Bronchial epithelial cell (primary cell): Measurements from ENCODE around the gene NIPA2. TPM values are rescaled to one million over a fixed set of nuclear protein-coding genes. Genes with fewer than 3 reads are reported as not detected.

Experiments used
- DNase-seq: peaks from one replicate; pipeline ENCODE4 v3.0.0-alpha.2; 2010; ENCODE audit warnings: low read depth
- FAIRE-seq: peaks from 2 replicates; lab custom pipeline; 2011; peaks lifted over from hg19 to GRCh38; lab: Jason Lieb, UNC
- H3K27me3 ChIP-seq: 2 replicates; pipeline ENCODE4 v1.5.1; 2011; ENCODE audit warnings: low read length; ENCODE audit not compliant: control insufficient read depth, insufficient read depth
- H3K36me3 ChIP-seq: 2 replicates; pipeline ENCODE4 v1.5.1; 2011; ENCODE audit warnings: low read length; ENCODE audit not compliant: control insufficient read depth, insufficient read depth
- H3K4me3 ChIP-seq: 2 replicates; pipeline ENCODE4 v1.5.1; 2011; ENCODE audit warnings: mild to moderate bottlenecking, low read depth, low read length, control low read depth
- total RNA-seq: library from RNA; depleted of rRNA; stranded (reverse); fragments of >200 nt; gene quantifications from 2 replicates; pipeline ENCODE4 v1.2.1, GENCODE V29; 2014
- TF ChIP-seq, protein P1 (sequence below): IDR thresholded peaks from 2 replicates; pipeline ENCODE4 v1.5.1; 2011; ENCODE audit warnings: mild to moderate bottlenecking, moderate library complexity, low read length, control low read depth, inconsistent platforms; ENCODE audit not compliant: insufficient read depth, severe bottlenecking

NIPA2 gene
- total RNA-seq, 1 donor from 2014 or later: 76.1 TPM

- TF ChIP-seq, protein P1, sequence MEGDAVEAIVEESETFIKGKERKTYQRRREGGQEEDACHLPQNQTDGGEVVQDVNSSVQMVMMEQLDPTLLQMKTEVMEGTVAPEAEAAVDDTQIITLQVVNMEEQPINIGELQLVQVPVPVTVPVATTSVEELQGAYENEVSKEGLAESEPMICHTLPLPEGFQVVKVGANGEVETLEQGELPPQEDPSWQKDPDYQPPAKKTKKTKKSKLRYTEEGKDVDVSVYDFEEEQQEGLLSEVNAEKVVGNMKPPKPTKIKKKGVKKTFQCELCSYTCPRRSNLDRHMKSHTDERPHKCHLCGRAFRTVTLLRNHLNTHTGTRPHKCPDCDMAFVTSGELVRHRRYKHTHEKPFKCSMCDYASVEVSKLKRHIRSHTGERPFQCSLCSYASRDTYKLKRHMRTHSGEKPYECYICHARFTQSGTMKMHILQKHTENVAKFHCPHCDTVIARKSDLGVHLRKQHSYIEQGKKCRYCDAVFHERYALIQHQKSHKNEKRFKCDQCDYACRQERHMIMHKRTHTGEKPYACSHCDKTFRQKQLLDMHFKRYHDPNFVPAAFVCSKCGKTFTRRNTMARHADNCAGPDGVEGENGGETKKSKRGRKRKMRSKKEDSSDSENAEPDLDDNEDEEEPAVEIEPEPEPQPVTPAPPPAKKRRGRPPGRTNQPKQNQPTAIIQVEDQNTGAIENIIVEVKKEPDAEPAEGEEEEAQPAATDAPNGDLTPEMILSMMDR: no peak
- Histone ChIP-seq H3K36me3 (peaks cover 11% of the 10 kb centered on the region), H3K4me3 (no peak overlapping the region), H3K27me3 (no peaks in the 10 kb centered on the region)
- DNase-seq (no peak), FAIRE-seq (no peak)
These were observed 50.8 kb downstream of the NIPA2 start for GRCh38 chr15:22889146-22889818.

GRCh38 chr15:22890296-22890695, 51.8 kb downstream of the NIPA2 start:
- Histone ChIP-seq H3K27me3 (no peaks in the 10 kb centered on the region), H3K36me3 (peaks cover 9% of the 10 kb centered on the region), H3K4me3 (no peak overlapping the region)
- TF ChIP-seq, protein P1: no peak
- FAIRE-seq: no peak
- DNase-seq: no peak

DNA sequence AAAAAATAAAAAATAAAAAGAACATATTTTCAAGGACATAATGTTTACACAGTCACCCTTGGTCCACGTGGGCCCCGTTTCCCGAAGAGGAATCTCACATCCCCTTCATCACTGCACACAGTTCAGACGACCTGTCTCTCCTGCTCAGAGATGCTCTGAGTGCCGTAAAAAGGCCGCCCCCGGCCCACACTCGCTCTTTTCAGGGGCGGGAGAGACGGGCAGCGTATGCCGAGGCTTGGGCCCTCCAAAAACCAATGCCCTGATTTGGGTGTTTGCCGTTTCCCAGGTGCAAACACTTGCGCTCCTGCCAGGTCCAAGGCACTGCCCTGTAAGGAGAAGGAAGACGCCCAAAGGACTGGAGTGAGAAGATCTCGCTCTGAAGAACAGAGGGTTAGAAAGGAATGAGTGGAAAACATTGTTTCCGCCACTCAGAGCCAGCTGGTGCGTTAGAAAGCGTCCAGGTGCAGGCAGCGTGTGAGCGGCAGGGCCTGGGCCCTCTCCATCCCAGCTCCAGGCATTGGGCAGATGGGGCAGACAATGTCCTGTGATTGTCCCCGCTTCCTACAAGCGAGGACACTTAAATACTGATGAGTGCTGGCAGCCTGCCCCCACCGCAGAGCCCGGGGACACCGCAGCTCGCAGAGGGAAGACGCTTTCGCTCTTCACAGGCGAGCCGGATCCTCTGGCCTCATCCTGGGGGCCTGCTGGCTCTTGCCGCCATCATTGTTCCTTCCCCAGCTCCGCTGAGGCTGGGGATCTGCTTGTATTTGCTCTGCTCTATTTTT, 53.2 kb downstream of the NIPA2 start:
- TF ChIP-seq, protein P1: no peak
- Histone ChIP-seq H3K36me3 (peaks cover 9% of the 10 kb centered on the region), H3K27me3 (no peaks in the 10 kb centered on the region), H3K4me3 (no peak overlapping the region)
- FAIRE-seq (no peak), DNase-seq (no peak)

- no peak for FAIRE-seq
- TF ChIP-seq, protein P1: no peak
- no peak overlapping the region for H3K4me3 ChIP-seq
- peaks cover 9% of the 10 kb centered on the region for H3K36me3 ChIP-seq
- no peaks in the 10 kb centered on the region for H3K27me3 ChIP-seq
- no peak for DNase-seq
These were observed 53.9 kb downstream of the NIPA2 start for GRCh38 chr15:22892333-22892732.

GRCh38 chr15:22893081-22893480, 54.6 kb downstream of the NIPA2 start:
- Histone ChIP-seq H3K27me3 (no peaks in the 10 kb centered on the region), H3K36me3 (peaks cover 13% of the 10 kb centered on the region), H3K4me3 (no peak overlapping the region)
- FAIRE-seq (no peak), DNase-seq (no peak)
- TF ChIP-seq, protein P1: no peak
